HK-2 (cell line): Measurements from ENCODE around the gene UMAD1.
A peak's percentile ranks its signal among the peaks of the same experiment; 100 is the strongest.

Experiments
- DNase-seq: peaks from one replicate; pipeline ENCODE4 v3.0.0-alpha.2; 2018; ENCODE audit not compliant: unreplicated experiment

Gene UMAD1

DNA sequence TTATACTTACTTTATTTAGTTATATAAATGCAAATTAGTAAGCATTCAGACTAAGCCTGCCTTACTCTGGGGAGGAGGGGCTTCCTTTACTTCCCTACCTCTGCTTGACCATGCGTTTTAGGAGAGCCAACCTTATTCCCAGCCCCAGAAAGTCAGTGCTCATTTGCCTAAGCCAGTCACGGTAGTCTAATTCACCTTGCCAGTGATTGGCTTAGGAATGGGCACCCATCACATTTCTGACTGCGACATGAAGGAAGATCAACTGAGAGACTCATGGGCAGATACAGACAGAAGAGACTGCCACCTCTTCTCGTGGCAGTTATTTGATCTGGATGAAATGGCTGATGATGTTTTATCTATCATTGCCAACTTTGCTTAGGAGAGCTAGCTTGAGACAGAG is 48.4 kb downstream of the UMAD1 start:
- DNase-seq, result no peak

DNA sequence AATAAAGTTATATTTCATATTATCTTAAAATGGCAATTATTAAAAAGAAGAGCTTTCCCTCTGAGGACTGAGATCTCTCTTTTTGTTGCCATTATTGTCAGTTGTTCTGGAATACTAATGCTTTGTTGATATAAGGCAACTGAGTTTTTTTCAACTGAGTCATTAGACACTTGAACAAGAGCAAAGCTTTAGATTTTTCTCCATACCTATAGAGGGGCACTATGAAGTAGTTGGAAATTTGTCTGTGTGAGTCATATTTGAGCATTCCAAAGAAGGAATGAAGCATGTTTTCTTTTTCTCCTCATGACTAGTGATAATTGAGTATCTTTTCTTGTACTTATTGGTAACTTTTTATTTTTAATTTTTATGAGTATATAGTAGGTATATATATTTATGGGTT is 53.3 kb downstream of the UMAD1 start:
- DNase-seq, result no peak

DNA sequence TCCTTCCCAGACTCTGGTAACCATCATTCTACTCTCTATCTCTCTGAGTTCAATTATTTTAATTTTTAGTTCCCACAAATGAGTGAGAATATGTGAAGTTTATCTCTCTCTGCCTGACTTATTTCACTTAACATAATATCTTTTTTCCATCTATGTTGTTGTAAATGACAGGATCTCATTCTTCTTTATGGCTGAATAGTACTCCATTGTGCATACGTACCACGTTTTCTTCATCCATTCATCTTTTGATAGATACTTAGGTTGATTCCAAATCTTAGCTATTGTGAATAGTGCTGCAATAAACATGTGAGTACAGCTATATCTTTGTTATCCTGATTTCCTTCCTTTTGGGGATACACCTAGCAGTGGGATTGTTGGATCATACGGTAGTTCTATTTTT is 54.0 kb downstream of the UMAD1 start:
- DNase-seq, result no peak

DNA sequence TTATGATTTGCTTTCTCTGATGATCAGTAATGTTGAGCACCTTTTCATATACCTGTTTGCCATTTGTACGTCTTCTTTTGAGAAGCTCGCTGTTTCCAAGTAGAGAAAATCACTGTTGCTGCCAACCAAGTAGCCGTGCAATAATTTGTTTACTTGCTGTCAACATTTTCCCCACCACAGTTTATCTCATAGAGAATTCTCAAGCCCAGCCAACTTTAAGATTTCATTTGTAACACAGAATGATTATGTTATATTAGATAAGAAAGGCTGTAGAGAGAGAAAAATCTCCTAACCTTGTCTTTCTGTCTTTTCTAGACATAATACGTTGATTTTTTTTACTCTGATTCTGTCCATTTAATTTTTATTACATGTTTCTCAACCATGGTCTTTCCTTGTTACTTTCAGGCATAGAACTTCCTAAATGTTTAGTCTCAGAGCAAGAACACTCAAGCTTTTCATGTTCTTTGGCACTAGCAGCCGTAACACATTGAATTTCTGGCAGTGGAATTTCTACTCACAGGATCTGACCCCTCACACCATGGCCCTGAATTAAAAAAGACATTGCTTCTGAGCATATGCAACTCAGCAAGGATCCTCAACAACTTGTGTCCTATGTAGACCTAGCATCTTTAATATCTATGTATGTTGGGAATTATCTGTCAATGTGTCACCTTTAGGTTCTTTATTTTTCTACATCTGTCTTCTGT is 54.7 kb downstream of the UMAD1 start:
- no peak for DNase-seq

DNA sequence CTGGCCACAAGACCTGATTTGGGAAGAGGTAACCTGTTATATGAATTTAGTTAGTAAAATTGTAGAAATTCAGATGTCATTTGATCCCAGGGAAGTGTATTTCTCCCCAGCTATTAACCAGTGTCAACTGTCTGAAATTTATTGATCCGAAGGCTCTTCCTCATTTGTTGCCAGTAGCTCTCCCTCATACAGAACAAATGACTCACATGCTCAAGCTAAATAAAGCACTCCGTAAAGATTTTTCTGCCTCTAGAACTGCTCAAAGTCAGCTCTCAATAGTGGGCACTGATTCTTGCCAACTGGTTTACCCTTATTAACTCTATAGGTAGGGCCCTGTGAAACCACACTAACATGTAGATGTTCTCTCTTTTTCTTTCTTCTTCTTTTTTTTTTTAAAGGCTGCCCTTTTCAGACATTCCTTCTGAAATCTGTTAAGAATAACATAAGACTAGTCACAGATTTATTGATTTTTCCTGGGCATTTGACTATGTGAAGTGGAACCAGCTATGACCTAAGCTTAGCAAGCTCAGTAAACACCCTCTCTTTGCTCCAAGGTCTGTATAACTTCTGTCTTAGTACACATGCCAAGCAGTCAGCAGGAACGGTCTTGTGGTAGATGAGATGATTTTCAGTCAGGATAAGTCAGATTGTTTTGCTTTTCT is 56.0 kb downstream of the UMAD1 start:
- DNase-seq, result no peak

DNA sequence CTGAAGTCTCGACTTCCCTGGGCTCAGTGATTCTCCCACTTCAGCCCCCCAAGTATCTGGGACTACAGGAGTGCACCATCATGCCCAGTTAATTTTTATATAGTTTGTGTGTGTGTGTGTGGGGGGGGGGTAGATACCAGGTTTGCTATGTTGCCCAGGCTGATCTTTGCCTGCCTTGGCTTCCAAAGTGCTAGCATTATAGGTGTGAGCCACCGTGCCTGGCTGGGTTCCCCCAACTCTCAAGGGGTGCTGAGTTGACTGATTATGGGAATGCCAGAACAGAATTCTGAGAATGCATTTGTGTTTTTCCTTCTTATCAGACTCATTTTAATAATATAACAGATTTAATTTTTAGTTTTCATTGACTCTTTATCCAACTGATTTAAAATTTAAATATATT is 58.4 kb downstream of the UMAD1 start:
- DNase-seq, result no peak

DNA sequence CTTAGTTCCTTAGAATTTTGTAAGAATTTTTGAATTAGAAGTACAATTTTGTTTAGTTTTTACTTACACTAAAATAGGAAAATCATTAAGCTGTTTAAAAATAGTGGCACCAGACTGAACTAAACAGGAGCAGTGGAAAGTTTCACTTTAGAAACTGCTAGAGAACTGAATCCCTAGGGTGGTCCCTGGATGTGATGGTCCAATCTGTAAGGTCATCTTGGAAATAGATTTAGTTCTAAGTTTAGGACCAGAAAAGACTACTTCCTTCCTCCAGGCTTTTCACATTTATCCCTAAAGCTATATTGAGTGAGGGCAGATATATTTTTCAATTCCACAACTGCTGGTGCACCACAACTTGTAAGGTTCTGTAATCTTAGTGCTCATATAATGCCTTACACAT is 58.8 kb downstream of the UMAD1 start:
- DNase-seq, result no peak

DNA sequence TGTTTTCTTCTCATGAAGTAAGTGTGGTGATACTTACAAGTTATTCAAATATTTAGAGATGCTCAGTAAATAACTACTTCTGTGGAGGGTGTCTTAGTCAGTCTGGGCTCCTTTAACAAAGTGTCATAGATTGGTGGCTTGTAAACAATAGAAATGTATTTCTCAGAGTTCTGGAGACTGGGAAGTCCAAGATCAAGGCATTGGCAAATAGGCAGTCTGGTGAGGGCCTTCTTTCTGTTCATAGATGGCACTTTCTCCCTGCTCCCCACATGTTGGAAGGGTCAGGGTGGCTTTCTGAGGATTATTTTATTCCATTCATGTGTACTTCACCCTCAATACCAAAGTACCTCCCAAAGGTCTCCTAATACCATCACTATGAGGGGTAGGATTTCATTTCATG is 59.4 kb downstream of the UMAD1 start:
- DNase-seq, result no peak

DNA sequence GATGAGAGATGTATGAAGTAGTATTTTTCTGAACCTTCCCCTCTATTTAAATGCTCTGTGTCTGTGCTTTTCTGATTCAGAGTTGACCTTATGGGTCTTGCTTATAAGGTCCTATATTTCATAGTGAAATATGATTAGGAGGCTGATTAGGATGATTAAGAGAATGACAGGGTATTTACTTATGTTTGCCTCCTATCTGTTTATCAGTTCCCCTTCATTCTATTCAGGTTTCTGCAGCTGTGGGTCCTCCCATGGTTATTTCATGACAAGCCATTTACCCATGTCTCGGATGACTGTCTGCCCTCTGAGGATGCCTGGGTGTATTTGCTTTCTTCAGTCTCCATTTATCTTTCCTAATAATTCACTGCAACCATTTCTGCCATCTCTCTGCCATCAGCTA is 61.0 kb downstream of the UMAD1 start:
- no peak for DNase-seq

DNA sequence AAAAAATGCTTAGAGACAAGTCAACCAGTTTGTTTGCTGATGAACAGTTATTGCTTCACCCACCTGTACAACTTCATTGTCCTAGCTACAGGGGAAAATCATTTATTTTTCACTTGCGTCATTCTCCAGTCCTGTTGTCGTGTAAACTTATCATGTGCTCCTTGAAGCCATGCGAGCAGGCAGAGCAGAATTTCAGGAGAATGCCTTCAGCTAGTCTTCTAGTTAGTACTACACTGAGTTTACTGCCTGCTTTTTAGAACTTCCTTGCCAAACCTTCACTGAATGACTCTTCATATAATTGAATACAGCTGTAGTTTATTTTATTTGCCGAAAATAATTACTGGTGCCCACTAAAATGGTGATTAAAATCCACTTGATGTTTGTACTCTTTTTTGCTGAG is 62.3 kb downstream of the UMAD1 start:
- DNase-seq, result no peak

DNA sequence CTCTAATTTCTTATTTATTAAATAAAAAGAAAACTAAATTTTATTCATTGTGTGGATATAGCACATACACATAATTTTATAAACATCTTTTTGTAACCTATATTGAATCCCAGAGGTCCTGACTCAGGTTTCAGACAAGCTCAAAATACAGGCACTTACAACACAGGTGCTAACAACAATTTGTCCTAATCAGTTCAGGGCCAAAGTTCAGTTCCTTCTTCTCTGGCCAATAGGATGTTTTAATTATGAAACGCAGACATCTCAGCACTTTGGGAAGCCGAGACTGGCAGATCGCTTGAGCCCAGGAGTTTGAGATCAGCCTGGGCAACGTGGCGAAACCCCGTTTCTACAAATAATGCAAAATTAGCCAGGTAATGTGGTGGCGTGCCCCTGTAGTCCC is 62.9 kb downstream of the UMAD1 start:
- DNase-seq, result no peak

DNA sequence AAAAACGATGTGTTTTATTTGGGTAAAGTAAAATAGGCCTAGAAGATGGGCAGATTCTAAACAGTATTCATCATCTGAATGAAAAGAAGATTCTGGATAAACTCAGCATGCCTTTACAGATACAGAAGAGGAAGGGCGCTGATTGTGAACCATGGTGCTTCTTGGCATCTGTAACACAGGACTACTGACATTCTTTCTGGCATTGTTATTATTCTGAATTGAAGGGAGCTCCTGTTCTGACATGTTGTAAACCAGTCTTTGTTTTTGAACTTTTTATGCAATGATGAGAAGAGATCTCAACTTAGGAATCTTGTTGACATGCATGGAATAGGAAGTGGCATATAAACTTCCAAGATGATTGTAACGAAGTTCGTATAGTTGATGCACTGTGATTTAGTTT is 64.3 kb downstream of the UMAD1 start:
- no peak for DNase-seq

DNA sequence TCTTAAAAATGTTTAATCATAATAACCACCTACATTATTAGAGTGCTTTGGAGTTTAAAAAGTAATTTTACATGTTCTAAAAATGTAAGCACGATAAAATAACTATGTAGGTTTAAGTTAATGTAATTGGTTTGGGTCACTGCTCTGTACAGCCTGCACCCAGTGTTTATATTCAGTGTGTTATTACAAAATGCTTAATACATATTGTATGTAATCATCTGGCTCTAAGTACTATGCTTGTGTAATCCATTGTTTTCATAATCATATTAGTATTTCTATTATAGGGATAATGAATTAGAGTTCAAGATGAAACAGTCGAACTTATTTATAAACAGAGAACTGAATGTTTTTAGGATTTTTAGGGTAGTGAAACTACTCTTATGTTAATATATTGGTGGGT is 64.8 kb downstream of the UMAD1 start:
- DNase-seq, result no peak

DNA sequence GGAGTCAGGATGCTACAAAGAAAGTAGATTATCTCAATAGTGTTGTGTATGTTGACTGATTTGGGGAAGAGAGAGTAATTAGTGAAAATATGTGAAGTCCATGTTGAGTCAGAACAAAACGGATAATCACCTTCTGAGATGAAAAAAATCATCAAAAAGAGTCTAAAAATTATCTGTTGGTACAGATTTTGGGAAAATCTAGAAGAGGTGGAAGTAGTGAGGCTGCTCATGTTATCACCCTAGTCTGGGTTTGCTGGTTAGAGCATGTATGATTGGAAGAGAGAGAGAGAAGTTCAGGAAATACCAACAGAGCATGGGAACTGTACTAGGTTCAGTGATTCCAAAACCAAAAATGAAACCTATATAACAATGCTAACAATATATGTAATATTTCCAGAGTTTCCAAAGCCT is 65.6 kb downstream of the UMAD1 start:
- no peak for DNase-seq

DNA sequence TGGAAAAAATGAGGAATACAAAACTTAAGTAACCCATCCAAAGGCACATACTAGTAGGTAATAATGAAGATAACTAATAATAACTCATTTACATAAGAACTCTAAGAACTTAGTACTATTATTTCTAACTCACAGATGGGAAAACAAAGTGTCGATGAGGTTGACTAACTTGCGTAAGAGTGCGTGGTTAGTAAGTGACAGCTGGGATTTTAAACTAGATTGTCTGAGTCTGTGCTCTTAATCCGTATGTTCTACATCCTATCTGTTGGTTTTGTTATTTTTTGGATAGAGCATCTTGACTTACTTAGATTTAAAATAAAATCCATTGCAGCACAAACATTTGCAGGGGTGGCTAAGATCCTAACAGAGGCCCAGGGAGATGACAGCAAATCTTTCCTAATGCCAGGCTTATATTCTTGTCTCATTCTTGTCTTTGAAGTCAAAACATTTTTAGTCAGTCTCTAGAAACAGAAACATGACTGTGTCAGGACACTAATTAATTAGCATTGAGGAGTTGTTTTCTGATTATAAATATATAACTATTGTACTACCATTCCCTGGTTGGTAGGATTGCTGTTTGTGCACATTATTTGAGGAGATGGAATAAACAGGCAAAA is 66.1 kb downstream of the UMAD1 start:
- no peak for DNase-seq

DNA sequence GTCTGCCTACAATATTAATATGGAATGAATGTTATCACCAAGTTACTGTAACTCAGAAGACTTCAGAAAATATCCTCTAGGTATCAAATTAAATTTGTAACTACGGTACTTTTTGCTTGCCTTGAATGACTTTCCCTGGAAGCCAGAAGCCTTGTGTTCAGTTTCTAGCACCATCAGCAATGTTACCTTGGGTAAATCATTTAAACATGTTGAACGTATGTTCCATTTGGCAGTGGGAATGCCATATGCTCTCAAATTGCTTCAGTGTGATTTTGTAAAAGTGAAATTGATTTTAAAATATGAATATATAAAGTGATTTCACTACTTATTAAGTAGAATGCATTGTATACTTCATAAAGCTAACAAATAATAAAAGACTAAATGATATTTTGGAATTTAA is 66.7 kb downstream of the UMAD1 start:
- DNase-seq, result no peak

DNA sequence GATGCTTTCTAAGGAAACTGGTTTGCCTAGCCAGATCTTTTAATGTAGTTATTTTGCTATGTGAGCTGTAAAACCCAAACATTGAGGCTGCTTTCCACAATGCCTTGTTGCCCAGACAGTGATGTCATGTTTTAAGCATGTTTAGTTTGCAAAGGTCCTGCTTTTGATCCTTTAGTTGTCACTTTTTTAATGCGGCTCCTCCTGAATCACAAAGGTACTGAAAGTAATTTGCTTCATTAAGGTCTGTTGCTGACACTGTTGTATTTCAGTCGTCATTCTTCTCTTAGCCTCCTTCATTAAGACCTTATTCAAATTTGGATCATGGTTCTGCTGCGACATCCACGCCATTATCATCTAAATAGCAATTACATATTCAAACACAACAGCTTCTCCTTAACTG is 67.3 kb downstream of the UMAD1 start:
- DNase-seq, result no peak

DNA sequence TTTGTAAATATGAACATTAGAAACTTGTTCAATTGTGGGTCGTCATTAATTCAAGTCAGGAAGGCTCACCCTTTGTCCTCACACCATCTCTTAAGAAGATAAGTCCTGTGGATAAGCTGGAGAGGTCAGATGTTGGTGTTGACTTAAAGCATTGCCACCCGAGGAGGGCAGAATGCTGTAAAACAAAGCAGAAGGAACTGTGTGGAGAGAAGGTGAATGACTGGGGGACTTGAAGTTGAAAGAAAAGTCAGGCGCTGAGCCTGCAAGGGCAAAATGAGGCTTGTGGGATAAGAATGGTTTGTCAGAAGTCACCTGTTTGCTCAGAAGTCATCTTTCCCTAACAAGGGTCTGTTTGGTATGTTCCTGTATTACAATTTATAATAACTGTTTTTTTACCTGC is 68.7 kb downstream of the UMAD1 start:
- no peak for DNase-seq

DNA sequence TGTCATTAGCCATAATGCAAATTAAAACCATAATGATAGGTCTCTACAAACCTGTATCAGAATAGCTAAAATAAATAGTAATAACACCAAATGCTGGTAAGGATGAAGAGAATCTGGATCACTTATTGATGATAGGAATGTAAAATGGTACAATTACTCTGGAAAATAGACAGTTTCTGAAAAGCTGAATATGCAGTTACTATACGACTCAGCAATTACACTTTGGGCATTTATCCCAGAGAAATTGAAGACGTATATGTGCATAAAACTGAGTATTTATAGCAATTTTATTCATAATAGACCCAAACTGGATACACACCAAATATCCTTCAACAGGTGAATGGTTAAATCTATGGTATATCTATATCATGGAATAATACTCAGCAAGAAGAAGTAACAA is 69.9 kb downstream of the UMAD1 start:
- no peak for DNase-seq

DNA sequence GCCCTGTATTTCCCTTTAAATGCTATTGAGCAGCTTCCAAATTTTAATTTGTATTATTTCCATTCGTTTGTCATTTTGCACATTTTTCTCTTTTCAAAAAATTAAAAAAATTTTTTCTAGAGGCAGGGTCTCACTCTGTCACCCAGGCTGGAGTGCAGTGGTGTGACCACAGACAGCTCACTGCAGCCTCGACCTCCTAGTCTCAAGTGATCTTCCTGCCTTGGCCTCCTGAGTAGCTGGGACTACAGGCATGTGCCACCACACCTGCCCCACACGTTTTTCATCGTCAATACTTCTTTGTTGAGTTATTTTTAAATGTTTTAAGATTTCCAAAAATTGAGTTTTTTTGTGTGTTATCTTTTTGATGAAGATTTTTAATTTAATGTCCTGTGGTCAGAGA is 73.2 kb downstream of the UMAD1 start:
- DNase-seq, result no peak

DNA sequence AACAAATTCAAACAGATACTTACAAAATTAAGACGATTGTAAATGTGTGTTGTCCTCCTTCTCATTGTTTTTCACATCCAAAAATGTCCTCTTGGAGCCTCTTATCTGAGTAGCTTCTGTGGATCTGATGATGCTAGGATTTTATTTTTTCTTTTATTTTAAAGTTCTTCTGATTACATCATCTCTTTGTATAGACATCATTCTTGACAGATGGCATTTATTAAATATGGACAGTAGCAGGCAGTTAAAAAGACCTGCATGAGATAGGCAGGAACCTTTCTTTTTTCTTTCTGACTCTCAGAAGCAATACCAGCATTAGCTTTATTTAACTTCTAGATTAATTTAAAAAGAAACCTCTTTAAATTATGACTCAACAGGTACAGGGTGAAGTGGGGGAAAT is 77.9 kb downstream of the UMAD1 start, which contains the start of gene RPA3:
TSS of gene RPA3 (minus strand) at position 116 of the 400 bp plus-strand sequence. CDS start 78,189 bp downstream, outside the sequence.
- no peak for DNase-seq

DNA sequence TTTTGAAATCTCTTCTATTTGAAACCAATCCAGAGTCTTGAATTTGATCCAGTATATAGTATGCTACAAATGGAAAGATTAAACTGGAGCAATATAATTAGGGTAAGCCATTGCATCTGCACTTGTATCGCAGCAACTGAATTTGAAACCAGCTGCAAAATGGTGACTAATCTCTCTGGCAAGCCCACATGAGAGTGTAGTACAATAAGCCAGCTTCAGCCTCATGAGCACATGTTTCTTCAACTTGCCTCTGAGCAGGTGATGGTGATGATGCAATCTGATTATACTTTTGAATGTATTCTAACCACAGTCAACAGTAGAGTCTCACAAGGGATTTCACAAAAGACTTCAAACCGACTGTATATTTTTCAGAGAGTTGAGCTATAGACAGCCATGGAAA is 78.7 kb downstream of the UMAD1 start:
- peak; percentile 13 for DNase-seq

DNA sequence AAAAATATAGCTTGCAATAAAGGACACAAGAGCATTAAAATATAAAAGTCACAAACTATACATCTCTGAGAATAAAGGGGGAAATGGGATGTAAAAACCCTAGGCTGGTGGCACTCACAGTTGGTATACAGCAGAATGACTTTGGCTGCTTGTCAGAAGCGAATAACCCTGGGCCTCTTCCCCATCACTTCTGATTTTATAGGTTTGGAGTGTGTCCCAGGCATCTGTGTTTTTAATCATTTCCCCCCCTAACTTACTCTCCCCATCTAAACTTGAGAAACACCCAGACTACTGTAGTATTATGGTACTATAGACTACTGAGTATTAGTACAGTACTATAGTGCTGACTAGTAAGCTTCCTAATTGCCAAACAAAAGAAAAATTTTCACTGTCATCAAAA is 79.6 kb downstream of the UMAD1 start:
- DNase-seq, result no peak
